HG03039 (cell line): ENCODE data around the gene SLC39A3.
"Not testable (repeated sequence)": the region's sequence is repeated elsewhere in the genome, so short reads cannot be mapped to it uniquely, and the experiment has no call there.

Source experiments
- ATAC-seq: cut with Tn5 transposase; IDR thresholded peaks from one replicate; pipeline ENCODE4 v1.9.1; 2021; ENCODE audit warnings: mild to moderate bottlenecking, moderate library complexity; ENCODE audit not compliant: unreplicated experiment

SLC39A3 gene

GRCh38 chr19:2723747-2724146 is 16.1 kb downstream of the SLC39A3 start:
- no peak for ATAC-seq

DNA sequence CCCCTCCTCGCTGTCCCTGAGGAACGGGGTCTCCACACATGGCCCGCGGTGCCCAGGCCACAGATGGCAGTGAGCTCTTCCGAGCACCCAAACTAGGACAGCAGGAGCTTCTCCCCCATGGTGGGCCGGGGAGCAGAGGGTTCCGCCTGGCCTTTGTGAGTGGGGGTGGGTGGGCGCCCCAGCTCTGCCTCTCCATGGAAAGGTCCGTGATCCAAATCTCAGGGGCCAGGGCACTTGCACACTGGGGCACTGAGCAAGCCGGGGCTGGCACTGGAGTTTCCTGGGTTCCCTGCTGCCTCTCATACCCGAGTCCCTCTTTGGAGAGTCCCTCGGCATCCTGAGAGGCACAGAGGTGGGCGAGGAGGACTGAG is 16.5 kb downstream of the SLC39A3 start:
- ATAC-seq = no peak

DNA sequence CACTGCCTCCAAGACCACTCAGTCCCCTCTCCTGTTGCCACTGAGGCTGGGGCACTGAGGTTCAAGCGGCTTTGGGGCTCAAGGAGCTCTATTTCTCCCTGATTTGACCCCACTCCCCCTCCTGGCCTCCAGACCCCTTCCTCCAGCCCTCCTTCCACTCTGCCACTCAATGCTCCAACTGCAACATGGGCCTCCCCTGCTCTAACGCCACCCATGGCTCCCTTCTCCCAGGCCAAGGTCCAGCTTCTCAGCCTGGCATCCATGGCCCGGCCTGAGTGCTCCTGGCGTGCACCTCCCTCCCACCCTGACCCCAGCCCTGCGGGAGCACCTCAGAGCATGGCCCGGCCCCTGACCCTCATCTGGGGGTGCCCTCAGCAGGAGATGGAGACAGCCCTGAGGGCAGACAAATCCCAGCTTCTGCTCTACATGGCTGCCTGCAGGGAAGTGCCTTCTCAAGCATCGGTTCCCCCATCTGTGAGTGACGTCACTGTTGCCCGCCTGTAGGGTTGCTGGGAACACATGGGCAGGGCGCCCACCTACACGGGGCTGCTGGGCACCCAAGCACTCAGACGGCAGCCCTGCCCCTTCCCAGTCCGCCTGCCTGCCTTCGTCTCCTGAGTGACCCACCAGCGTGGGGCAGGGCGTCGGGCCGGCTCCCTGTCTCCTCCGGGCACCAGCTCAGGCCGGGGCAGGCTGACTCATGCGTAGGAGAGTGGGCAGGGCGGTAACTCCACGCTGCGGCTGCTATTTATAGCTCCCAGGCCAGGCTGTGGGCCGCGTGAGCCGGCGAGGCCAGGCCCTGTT is 17.1 kb downstream of the SLC39A3 start:
- no peak for ATAC-seq

DNA sequence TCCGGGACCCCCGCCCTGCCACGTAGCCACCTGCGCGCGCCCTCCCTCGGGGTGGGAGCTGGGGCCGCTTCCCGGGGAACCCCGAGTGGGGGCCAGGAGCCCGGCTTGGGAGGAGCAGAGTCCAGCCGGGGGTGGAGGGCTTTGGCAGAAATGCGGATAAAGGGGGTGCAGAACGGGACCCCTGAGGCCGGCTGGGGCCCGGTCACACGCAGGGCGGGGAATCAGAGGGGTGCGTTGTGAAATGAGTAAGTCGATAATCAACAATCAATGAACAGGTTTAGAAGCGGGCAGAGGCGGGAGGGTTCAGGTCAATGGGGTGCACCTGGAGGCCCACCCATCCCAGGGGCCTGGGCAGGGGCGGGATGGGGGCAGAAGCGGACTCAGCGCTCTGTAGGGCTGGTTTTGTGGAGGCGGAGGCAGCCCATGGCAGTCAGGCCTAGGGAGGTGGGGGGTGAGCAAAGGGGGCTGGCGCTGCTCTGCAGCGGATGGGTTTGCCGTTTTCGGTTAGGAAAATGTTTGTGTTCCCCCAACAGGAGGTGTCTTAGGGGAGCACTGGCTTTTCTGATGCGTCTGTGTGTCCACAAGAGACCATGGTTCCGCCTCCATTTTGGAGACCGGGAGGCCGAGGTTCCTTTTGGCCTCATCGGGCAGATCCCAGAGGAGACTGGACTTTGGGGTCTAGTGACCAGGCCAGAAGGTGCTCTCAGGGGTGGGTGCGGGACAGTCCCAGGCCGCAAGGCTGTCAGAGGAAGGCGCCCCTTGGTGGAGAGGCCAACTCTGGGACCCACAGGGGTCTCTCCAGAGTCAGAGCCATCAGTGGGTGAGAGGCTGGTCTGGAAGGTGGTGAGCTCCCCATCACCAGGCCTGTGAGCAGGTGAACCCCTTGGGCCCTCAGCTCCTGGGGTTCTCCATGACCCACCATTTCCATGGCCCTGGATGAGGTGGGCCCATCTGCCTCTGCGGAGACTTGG is 18.0 kb downstream of the SLC39A3 start:
- ATAC-seq = no peak

- ATAC-seq = no peak
Observed at GRCh38 chr19:2720777-2721569, 18.8 kb downstream of the SLC39A3 start, which contains the start of gene DIRAS1. Gene DIRAS1, minus strand, starts transcription at chr19:2721372. Its CDS starts 3,566 bp downstream, at chr19:2717806.

DNA sequence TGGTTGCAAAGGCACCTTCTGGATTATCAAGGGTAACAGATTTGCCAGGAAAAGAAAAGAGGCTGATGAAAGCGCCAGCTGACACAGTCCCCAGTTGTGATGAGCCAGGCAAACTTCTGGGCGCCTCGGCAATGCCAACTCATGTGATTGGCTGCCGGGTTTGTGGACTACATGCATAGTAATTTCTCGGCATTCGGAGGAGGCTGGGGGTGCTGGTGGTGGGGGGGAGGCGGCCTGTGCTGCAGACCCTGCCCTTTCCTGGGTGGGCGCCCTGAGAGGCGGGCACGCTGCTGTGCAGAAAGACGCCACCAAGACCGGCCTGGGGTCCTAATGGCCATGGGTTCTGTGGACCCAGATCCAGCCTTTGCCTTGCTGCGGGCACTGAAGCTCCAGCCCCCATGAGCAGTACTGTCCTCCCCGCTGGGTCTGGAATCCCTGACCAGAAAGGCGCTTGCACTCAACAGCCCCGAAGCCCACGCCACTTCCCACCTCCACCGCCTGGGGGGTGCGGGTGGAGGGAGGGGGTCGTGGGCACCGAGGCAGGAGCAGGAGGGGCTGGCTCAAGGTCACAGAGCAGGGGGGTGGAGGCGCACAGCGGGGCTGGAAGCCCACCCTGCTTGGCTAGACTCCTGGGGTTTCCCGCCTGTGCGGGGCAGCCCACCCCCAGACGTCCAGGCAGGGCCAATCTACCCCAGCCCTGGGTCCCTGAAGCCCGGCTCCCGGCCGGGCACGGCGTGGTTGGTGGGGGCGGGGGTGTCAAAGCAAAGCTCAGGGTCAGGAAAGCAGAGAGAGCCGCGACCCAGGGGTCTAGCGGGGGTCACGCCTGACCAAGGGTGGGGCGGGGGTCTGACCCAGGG is 19.7 kb downstream of the SLC39A3 start:
- ATAC-seq = no peak

DNA sequence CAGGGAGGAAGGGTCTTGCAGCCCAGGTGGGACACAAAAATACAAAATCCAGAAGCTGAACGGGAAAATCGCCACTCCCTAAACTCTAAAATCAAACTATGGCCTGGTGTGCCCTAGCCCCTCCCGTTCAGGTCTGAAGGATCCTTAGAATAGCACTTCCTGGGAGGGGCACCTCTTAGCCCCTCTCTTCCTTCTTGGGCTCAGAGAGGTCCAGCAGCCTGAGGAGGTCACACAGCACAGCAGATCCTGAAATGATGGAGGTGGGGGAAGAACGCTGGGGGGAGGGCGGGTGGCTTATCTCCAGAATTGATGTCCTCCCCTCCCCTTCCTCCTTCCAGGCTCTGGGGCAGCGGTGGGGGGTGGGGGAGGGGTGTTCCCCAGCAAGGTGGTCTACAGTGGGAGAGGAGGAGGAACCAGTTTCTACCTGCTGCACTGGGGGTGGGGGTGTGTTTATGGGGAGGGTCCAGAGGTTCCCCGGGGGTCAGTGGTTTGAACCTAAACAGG is 20.5 kb downstream of the SLC39A3 start:
- no peak for ATAC-seq

GRCh38 chr19:2717638-2718541 is 21.9 kb downstream of the SLC39A3 start:
- ATAC-seq = no peak

- no peak for ATAC-seq
Observed at GRCh38 chr19:2716722-2717637, 22.8 kb downstream of the SLC39A3 start.

GRCh38 chr19:2716275-2716650 is 23.6 kb downstream of the SLC39A3 start:
- ATAC-seq = no peak

- ATAC-seq = no peak
Observed at GRCh38 chr19:2715470-2716274, 24.1 kb downstream of the SLC39A3 start.

- no peak for ATAC-seq
Observed at GRCh38 chr19:2714531-2715269, 25.1 kb downstream of the SLC39A3 start.

GRCh38 chr19:2714102-2714501 is 25.7 kb downstream of the SLC39A3 start:
- not testable (repeated sequence) for ATAC-seq

GRCh38 chr19:2713170-2713569 is 26.6 kb downstream of the SLC39A3 start:
- not testable (repeated sequence) for ATAC-seq

DNA sequence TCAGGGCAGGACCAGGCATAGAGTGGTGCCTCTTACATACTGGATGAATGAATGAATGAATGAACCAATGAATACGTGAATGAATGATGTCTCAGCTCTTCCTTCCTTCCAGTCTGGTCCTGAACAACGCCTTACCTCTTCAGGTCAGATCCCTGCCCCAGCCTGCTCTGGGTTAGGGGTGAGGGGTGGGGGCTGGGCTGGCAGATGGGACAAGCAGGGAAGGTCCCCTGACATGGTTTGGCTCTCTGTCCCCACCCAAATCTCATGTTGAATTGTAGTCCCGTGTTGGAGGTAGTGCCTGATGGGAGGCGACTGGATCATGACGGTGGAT is 28.0 kb downstream of the SLC39A3 start:
- no peak for ATAC-seq

- no peak for ATAC-seq
Observed at GRCh38 chr19:2711172-2711874, 28.5 kb downstream of the SLC39A3 start.
